Retina (tissue), 1 donor: ENCODE results near the gene GGCT.
"Not testable (repeated sequence)": the region's sequence is repeated elsewhere in the genome, so short reads cannot be mapped to it uniquely, and the experiment has no call there.

ENCODE experiments used
- DNase-seq: peaks from one replicate; pipeline ENCODE4 v3.0.0-alpha.2; 2016

Gene GGCT

DNA sequence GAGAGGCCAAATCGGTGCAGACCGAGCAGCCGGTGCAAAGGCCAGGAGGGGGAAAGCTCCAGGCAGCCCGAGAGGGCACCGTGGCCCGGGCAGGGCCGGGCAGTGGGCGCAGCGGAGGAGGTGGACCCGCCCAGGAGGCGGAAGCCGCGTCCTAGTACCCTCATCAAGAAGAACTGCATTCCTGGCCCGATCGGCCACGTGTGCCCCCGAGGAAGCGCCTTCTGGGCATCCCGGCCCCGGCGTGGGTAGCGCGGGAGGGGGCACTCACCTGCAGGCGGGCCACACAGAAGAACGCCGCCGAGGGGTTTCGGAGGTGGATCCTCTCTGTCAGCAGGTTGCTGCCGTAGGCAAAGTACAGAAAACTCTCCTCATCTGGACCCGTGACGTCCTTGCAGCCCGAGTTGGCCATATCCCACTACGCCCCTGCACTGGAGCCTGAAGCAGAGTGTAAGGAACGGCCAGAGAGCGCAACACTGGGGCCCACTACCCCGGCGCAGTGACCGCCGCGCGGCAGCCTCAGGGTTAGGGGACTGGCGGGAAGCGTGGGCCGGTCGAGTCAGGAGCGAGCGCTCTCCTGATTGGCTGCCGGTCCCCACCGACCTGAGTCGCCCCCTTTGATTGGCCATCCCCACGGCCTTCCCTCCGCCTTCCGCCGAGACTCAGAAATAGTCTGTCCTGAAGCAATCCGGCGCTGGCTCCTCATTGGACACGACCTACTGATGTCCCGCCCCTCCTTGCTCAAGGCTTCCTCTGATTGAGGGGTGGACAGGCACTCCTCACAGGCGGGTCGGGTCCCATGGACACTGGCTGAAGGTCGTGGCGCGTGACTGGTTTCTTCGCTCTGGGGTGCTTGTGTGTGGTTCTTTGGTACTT is at the start of gene GGCT:
TSS of gene GGCT (minus strand) at position 529 of the 873 bp plus-strand sequence. CDS start at position 409, 120 bp downstream.
- peak; percentile 99 for DNase-seq

- DNase-seq = no peak
Observed at GRCh38 chr7:30553546-30553945, 48.9 kb upstream of the GGCT start.

- peak; percentile 25 for DNase-seq
Observed at GRCh38 chr7:30553141-30553540, 48.5 kb upstream of the GGCT start.

GRCh38 chr7:30552330-30552729 is 47.7 kb upstream of the GGCT start:
- DNase-seq = no peak

DNA sequence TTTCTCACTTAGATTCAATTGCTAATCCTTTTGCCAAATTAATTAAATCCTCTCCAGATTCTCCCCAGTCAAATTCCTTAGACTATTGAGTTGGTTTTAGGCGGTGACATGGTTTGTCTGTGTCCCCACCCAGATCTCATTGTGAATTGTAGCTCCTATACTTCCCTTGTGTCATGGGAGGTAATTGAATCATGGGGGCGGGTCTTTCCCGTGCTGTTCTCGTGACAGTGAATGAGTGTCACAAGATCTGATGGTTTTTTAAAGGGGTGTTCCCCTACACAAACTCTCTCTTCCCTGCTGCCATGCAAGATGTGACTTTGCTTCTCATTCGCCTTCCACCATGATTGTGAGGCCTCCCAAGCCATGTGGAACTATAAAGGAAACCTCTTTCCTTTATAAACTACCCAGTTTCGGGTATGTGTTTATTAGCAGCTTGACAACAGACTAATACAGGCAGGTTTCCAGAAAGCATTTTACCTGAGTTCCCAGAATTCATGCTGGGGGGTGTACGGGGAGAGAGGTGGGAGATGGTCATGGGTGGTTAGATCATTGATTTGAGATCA is 45.4 kb upstream of the GGCT start:
- no peak for DNase-seq

DNA sequence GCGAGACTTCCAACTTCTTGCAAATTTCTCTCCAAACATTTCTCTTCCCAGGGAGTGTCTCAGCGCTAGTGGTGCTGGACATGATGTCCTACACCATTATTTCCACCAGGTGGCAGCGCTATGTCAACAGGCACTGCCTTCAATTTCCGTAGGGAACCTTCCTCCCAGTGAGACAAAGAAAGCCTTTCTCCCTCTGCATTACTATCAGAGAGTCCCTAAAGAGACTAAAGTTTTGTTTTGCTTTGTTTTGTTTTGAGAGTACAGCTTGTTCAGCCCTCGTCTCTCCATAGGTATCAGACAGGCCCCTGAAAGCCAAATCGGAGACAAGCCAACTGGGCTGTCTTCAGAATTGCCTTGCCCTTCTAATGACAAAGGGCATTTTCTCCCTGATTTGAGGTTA is 44.2 kb upstream of the GGCT start:
- peak; percentile 80 for DNase-seq

DNA sequence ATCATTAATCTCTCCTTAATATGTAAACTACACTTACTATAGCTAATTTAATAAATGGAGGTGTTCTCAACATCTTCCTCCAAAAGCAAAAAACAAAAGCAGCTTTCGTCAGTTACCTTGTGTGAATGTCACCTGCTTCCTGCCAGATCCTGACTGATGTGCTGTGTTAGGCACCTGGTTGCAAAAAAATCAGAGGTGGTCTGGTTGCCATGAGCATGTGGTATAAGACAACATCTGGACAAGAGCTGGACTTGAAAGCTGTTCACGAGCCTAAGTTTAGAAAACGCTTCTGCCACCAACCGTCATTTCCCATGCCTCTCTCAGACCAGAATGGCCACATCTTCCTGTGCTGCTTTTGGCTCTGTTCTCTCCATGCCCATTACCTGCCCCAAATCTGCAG is 42.0 kb upstream of the GGCT start:
- no peak for DNase-seq

DNA sequence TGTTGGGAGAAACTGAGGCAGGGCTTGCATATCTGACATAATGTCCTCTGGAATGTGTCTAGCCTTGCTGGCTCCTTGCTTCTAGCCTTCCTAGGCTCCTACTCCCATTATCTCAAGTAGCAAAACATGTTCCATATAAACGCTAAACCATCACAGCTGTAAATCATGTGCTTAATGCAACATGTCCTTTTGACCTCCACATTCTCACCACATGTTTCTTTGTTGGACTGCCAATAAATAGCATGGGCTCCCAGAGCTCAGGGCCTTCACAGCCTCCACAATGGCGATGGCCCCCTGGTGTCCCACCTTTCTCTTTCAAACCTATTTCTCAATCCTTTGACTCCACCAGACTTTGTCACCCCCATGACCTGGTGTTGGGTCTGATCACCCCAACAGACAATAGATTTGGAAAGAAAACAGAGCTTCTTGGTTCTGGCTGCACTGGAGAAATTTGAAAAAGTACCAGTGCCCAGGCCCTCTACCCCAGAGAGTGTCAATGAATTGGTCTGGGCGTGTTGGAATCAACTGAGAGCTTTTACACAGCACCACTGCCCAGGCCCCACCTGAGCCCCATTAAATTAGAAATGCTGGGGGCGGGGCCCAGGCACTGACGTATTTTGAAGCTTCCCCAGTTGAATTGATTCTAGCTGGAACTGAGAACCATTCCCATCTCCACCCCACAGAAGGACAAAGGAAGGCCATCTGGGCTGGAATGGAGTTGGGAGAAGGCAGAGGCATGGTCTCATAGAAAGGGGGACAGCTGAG is 41.3 kb upstream of the GGCT start:
- no peak for DNase-seq

GRCh38 chr7:30543813-30544525 is 39.3 kb upstream of the GGCT start:
- DNase-seq = no peak

GRCh38 chr7:30543115-30543514 is 38.5 kb upstream of the GGCT start:
- DNase-seq = not testable (repeated sequence)

GRCh38 chr7:30533886-30534285 is 29.3 kb upstream of the GGCT start:
- no peak for DNase-seq

DNA sequence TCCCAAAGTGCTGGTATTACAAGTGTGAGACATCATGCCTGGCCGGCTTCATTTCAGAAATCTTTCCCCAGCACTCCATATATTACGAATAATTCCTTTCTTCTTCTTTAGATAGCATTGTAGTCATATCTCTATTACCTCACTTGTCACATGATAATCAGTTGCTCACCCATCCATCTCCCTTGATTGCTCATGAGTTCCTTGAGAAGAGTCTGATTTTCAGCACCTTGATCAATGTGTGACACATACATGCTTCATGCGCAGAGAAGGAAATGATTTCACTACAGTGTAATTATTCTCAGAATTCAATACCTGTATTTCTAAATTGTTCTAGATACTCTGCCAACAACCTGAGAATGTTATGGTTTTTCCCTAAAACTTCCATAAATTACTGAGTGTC is 26.7 kb upstream of the GGCT start:
- DNase-seq = no peak

DNA sequence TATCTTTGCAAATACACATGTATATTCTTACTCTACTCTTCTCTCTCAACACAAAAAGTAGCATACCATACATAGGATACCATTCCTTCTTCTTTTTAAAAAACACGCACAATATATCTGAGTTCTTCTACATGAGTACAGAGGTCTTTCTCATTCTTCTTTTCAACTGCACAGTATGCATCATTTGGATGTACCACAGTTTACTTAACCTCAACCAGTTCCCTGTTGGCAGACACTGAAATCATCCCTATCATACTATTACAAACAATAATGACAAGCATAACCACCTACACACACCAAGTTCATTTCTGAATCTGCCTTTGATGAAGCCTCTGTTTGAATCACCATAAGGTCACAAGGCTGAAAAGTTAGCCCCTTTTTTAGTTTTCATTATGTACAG is 25.7 kb upstream of the GGCT start:
- no peak for DNase-seq

- no peak for DNase-seq
Observed at GRCh38 chr7:30528779-30529178, 24.1 kb upstream of the GGCT start.

GRCh38 chr7:30527297-30527696 is 22.7 kb upstream of the GGCT start:
- DNase-seq = not testable (repeated sequence)

- no peak for DNase-seq
Observed at GRCh38 chr7:30526163-30526562, 21.5 kb upstream of the GGCT start.

GRCh38 chr7:30525429-30525828 is 20.8 kb upstream of the GGCT start:
- DNase-seq = no peak

DNA sequence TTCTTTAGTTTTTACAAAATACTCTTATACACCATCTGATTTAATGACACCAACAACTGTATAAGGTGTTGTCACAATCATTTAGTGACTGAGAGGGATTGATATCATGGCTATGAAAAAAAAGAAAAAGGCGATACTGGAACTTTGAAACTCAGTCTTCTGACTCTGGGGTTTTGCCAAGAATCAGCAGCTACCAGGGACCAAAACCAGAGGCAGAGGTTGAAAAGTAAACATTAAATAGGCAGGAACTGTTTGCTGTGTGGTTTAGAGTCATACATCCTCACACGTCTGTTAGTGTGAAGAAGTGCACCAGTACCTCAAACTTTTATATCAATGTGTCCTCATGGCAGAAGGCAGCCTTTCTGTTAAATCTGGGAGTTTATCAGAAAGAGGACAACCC is 19.9 kb upstream of the GGCT start:
- DNase-seq = no peak

DNA sequence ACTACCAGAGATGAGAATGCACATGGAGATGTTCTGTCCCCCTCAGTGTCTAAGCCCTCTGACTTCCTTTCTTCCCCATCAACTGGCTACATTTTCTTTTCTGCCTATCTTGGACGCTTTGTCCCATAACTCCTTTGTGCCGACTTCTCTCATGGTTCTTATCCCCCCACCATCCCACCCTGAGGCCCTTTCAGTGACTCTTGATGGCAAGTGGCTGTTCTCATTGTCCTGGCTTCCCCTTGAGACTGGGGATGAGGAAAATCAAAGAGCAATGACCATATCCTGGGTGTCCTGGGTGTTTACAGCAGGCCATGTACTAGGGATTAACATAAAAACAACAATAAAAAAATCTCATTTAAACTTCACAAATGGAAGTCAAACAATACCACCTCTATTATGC is 18.8 kb upstream of the GGCT start:
- DNase-seq = no peak

- DNase-seq = no peak
Observed at GRCh38 chr7:30522159-30522558, 17.5 kb upstream of the GGCT start.

GRCh38 chr7:30521532-30521931 is 16.9 kb upstream of the GGCT start:
- no peak for DNase-seq

GRCh38 chr7:30519122-30519521 is 14.5 kb upstream of the GGCT start:
- DNase-seq = no peak

DNA sequence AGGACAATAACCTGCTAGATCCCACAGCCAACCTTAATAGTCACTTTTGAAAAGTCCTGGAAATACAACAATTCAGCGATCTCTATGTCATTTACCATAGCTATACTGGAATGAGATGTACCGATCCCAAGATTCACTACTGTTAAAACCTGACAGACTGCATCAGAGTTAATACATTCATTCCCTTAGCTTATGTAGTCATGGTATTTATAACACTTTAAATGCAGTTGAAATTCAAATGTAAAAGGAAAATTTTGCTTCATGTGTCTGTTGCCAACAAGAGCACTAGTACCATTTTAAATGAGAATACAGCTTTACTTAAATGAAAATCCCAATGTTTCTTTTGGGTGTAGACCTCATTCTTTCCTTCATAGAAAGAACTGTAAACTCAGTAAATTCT is 11.1 kb upstream of the GGCT start:
- DNase-seq = no peak
